GM19238 (cell line): Measurements from ENCODE around the gene APOC3.
"Not testable (repeated sequence)": the region's sequence is repeated elsewhere in the genome, so short reads cannot be mapped to it uniquely, and the experiment has no call there.

ENCODE experiments used
- DNase-seq: peaks from one replicate; pipeline ENCODE4 v3.0.0; 2011; ENCODE audit warnings: low spot score; ENCODE audit not compliant: insufficient read length

The APOC3 gene

DNA sequence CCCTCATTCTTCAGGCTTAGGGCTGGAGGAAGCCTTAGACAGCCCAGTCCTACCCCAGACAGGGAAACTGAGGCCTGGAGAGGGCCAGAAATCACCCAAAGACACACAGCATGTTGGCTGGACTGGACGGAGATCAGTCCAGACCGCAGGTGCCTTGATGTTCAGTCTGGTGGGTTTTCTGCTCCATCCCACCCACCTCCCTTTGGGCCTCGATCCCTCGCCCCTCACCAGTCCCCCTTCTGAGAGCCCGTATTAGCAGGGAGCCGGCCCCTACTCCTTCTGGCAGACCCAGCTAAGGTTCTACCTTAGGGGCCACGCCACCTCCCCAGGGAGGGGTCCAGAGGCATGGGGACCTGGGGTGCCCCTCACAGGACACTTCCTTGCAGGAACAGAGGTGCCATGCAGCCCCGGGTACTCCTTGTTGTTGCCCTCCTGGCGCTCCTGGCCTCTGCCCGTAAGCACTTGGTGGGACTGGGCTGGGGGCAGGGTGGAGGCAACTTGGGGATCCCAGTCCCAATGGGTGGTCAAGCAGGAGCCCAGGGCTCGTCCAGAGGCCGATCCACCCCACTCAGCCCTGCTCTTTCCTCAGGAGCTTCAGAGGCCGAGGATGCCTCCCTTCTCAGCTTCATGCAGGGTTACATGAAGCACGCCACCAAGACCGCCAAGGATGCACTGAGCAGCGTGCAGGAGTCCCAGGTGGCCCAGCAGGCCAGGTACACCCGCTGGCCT, 641 bp downstream of the APOC3 start:
- DNase-seq = no peak

DNA sequence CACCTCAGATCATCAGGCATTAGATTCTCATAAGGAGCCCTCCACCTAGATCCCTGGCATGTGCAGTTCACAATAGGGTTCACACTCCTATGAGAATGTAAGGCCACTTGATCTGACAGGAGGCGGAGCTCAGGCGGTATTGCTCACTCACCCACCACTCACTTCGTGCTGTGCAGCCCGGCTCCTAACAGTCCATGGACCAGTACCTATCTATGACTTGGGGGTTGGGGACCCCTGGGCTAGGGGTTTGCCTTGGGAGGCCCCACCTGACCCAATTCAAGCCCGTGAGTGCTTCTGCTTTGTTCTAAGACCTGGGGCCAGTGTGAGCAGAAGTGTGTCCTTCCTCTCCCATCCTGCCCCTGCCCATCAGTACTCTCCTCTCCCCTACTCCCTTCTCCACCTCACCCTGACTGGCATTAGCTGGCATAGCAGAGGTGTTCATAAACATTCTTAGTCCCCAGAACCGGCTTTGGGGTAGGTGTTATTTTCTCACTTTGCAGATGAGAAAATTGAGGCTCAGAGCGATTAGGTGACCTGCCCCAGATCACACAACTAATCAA, 2.2 kb downstream of the APOC3 start:
- no peak for DNase-seq

DNA sequence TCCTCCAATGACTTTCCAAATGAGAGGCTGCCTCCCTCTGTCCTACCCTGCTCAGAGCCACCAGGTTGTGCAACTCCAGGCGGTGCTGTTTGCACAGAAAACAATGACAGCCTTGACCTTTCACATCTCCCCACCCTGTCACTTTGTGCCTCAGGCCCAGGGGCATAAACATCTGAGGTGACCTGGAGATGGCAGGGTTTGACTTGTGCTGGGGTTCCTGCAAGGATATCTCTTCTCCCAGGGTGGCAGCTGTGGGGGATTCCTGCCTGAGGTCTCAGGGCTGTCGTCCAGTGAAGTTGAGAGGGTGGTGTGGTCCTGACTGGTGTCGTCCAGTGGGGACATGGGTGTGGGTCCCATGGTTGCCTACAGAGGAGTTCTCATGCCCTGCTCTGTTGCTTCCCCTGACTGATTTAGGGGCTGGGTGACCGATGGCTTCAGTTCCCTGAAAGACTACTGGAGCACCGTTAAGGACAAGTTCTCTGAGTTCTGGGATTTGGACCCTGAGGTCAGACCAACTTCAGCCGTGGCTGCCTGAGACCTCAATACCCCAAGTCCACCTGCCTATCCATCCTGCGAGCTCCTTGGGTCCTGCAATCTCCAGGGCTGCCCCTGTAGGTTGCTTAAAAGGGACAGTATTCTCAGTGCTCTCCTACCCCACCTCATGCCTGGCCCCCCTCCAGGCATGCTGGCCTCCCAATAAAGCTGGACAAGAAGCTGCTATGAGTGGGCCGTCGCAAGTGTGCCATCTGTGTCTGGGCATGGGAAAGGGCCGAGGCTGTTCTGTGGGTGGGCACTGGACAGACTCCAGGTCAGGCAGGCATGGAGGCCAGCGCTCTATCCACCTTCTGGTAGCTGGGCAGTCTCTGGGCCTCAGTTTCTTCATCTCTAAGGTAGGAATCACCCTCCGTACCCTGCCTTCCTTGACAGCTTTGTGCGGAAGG, 2.9 kb downstream of the APOC3 start:
- no peak for DNase-seq

DNA sequence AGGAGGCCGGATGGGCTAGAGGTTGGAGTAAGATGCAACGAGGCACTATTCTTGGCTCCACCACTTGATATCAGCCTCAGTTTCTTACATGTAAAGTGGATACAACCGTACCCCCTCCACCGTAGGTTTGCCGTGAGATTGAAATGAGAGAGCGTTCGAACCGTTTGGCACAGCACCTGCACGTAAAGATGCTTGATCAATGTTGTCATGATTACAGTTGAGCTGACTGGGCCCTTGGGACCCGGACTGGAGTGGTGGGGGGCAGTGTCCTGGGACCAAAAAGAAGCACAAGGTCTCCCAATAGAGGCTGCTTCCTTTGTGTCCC, 3.7 kb downstream of the APOC3 start:
- DNase-seq = no peak

DNA sequence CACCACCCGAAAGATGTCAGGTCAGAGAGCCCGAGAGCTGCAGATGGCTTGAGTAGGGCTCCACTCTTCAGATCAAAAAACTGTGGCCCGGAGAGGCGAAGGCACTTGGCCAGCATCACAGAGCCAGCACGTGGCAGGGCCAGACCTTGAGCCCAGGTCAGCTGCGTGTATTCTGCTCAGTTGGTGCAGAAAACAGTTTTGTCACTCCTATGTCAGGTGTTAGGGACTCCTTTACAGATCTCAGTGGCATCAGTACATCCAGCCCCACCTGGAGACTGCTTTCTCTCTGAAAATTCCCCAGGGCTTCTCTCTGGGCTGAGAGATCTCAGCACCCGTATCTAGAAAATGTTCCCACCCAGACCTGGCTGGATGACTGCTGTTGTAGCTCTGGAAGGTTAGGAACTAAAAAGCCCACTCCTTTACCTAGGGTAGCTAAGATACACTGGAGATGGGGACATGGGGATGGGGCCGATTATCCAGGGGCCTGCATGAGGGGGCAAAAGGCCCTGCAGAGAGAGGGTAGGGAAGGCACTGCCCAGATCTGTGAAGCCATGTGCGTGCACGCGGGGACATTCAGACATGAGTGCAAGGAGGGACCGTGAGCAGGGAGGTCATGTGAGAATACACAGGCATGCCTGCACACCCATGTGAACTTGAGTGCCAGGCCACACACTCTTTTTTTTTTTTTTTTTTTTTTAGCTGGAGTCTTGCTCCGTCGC, 4.3 kb downstream of the APOC3 start:
- DNase-seq = no peak

DNA sequence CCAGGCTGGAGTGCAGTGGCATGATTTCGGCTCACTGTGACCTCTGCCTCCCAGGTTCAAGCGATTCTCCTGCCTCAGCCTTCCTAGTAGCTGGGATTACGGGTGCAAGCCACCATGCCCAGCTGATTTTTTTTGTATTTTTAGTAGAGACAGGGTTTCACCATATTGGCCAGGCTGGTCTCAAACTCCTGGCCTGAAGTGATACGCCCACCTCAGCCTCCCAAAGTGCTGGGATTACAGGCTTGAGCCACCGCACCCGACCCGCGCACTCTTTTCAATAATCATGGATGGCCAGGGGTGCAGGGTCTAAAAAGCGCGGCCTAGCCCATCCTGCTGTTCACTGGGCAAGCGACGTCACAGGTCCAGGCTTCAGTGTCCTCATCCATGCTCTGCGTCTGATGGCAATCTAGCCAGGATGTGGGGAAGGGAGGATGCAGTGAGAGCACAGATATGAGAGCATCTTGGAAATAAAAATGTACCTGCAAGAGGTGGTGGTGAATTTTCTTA, 4.9 kb downstream of the APOC3 start:
- not testable (repeated sequence) for DNase-seq

DNA sequence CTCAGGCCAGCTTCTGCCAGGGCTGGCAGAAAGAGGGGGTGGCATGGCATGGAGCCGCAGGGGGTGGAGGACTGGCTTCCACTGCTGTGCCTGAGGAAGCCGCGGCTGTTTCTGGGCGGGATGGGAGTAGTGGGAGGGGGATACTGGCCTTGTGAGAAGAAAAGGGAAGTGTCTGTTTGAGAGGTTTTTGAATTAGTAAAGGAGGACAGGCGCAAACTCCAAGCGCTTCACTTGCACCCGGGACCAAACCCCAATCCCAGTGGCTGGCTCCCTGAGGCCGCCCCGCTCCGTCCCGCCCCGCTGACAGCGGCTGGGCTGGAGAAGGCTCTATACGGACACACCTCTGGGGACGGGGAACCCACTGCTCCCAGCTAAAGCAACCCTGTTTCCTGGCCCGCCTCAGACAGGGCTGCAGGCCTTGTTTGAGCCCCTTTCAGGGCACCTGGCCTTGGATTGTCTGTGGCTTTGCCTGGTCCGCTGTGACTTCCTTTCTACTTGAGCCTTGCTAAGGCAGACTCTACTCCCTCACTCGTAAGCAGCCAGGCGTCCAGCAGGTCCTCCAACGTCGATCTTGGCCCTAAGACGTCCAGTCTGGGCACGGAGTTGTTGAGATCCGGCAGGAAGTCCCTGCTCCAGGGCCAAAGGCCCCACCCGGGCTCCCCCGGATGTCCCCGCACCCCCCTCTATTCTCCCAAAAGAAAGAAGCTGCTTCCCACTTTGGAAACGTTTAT, 5.5 kb downstream of the APOC3 start:
- DNase-seq = no peak

DNA sequence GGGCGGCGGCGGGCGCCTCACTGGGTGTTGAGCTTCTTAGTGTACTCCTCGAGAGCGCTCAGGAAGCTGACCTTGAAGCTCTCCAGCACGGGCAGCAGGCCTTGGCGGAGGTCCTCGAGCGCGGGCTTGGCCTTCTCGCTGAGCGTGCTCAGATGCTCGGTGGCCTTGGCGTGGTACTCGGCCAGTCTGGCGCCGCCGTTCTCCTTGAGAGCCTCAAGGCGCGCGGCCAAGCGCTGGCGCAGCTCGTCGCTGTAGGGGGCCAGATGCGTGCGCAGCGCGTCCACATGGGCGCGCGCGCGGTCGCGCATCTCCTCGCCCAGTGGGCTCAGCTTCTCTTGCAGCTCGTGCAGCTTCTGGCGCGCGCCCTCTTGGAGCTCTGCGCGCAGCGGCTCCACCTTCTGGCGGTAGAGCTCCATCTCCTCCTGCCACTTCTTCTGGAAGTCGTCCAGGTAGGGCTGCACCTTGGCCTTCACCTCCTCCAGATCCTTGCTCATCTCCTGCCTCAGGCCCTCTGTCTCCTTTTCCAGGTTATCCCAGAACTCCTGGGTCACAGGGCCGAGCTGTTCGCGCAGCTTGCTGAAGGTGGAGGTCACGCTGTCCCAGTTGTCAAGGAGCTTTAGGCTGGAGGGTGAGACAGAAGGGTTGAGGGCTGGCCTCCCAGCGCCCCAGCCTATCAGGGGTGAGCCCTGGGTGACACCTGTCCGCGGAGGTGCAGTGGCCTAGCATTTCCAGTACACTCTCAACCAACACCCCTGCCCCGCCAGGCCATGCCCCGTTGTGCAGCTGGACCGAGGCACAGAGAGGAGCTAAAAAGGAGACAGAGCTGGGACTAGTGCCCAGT, 6.3 kb downstream of the APOC3 start:
- peak; percentile 84 for DNase-seq

DNA sequence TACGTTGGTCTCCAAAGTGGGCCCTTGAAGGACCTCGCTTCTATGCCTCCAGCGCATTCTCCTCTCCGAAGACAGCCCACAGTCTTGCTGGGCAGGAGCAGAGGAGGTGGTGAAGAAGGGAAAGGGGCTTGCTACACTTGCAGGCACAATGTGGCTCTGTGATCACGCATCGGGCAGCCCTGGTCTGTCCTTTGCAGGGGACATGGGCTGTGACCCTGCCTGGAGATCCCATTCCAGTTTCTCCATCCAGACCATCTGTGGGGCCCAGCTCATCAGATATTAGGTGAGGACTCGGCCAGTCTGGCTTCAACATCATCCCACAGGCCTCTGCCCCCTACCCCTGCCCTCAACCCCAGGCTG, 6.9 kb downstream of the APOC3 start:
- no peak for DNase-seq

DNA sequence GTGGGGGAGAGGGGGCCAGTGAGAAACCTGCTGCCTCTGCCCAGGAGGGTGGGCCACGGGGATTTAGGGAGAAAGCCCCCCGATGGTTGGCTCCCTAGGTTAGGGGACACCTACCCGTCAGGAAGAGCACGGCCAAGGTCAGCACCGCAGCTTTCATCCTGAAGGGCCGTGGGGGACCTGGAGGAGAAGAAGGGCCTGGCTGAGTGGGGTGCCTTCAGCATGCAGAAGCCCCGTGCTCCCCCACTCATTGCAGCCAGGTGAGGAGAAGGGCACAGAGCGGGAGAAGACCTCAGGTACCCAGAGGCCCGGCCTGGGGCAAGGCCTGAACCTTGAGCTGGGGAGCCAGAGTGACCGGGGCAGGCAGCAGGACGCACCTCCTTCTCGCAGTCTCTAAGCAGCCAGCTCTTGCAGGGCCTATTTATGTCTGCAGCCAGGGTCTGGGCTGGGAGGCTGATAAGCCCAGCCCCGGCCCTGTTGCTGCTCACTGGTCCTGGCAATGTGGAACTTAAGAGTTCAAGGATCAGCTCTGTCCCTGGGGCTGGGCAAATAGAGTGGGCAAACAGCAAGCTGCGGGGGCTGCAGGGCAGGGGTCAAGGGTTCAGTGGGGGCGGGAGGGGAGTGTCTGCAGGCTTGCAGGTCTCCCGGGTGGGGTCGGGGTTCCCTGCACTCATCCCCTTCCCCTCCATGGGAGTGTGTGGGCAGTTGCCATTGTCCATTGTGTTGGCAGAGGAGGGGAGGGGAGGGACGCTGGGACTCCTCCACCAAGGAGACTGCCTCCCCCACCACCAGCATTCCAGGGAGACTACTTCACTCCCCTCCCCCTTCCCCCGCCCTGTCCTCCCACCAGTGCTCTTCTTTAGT, 7.8 kb downstream of the APOC3 start, which contains the start of gene APOA1:
TSS of gene APOA1 (minus strand) at position 392 of the 861 bp plus-strand sequence. CDS start at position 157, 235 bp downstream.
- no peak for DNase-seq

DNA sequence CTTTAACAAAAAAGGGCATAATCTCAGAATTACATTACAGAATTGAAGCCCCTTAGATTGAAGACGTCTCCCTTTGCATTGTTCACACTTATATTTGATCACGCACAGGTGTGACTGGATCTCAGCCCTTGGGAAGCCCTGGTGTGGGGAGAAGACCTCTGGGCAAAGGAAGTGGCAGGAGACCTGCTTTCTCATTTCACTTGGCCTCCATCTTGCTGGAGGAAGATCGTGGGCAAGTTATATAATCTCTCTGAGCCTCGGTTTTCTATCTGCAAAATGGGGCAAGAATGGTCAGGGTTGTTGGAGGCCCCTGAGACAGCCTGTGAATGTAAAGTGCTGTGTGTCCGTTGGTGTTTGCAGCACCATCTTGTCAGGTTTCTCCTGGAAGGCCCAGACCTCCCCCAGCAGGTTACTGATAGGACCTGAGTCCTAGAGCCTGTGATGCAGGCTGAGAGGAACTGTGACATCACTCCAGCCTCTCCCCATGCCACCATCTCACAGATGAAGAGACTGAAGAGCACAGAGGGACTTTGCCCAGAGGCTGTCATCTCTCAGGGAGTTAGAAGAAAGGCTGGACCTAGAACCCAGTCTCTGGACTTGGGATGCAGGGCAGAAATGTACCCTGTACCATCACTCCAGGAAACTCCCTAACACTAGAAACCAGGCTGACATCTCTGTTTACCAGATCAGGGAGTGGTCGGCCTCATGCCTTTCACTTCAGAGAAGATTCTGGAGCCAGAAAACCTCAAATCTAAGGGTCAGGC, 8.8 kb downstream of the APOC3 start:
- no peak for DNase-seq

DNA sequence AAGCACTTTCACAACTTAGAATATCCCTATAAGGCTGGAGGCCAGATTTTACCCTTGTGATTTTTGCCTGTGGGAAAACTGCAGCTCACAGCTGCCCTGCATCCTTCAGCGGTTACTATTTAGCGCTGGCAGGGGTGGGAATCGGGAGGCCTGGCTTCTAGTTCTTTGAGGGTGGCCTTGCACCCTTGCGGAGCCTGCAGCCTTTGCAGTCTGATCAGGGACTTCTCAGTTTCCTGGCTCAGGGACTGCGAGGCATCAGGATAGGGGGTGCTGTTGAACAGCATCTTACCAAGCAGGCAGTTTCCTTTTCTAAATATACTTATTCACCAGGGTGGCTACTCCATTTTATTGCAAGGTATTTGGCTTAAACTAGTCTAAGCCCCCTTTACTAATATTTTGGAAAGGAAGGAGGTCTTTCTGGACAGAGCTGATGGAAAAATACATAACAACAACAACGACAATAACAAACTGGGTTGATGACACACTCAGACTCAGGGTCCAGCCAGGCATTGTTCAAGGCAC, 10.6 kb downstream of the APOC3 start:
- DNase-seq = no peak

DNA sequence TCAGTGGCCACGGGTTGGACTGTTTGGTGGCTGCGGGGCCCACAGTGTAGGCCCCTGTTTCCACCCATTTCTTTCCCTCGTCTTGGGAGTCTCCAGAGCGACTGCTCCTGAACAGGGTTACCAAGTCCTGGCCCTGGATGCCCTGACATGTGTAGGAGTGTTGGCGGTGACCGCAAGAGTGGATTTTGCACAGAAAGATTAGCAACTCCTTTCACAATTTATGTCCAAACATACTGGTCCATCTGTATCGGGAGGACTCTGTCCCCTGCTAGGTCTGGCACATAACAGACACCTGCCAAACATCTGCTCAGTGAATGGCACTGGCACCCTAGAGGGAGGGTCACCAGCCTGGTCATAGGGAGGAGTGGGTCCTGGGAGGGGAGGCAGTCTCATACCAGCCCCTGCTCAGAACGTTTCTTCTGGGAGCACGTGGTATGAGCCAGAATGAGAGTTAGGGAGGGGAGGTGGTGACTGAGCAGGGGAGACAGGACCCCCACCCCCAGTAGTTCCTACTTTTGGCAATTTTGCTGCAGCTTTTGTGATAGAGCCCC, 11.1 kb downstream of the APOC3 start:
- DNase-seq = no peak

DNA sequence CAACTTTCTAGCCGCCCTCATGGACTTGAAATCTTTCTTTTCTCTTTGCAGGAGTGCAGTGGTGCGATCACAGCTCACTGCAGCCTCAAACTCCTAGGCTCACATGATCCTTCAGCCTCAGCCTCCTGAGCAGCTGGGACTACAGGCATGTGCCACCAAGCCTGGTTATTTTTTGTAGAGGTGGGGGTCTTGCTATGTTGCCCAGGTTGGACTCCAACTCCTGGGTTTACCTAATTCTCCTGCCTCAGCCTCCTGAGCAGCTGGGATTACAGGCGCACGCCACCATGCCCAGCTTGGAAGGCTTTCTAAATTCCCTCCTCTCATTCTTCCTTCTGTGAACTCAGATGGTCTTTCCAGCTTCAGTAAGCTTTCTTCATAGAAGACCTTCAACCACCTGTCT, 12.4 kb downstream of the APOC3 start:
- no peak for DNase-seq

DNA sequence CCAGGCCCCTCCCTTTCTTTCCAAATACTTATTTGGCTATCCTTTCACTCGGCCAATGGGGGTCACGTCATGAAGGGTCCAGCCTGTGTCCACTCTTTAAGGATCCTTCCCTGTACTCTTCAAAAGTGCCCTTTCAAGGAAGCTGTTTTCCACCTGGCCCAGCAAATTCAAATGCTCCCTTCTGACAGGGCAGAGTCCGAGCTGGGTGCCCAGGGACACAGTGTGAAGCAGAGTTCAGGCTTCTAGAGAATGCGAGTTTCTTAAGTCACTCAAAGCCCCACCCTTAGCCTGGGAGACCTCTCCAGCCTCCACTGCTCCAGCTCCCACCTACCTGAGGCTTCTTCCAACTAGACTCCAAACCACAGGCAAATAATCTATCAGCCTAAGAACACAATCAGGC, 13.2 kb downstream of the APOC3 start:
- DNase-seq = no peak

DNA sequence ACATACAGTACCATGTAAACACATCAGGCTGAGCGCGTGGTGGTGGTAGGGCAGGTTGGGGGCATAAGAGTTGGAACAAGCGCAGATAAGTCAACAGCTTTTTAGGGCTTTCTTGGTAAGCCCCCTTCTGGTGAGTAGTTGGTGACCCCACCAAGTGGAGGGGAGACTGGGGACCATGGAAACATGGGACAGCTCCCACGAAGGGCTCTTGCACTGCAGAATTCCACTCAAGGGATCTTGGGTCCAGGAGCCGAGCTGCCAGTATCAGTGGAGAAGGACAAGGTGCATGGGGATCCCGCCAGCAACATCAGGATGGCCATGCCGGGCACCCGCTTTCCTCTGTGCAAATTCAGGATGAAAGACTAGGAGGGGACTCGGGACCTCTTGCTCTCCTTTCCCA, 14.0 kb downstream of the APOC3 start:
- no peak for DNase-seq

DNA sequence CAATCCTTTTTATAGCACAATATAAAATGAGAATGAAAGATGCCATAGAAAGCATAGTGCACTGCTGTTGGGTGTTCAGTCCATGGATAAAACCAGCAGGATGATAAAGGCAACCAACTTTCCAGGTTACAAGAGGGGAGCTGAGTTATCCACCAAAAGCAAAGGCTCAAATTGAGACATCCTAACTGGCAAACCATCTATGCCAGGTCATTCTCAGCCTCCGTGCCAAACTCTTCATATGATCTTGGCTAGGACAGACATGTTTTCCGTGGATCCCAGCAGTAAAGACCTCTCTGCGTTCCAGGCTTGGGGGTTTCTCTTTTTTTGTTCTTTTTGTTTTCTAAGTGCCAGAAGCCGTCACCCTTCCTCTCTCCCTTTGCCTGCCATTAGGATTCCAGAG, 15.0 kb downstream of the APOC3 start:
- DNase-seq = no peak

DNA sequence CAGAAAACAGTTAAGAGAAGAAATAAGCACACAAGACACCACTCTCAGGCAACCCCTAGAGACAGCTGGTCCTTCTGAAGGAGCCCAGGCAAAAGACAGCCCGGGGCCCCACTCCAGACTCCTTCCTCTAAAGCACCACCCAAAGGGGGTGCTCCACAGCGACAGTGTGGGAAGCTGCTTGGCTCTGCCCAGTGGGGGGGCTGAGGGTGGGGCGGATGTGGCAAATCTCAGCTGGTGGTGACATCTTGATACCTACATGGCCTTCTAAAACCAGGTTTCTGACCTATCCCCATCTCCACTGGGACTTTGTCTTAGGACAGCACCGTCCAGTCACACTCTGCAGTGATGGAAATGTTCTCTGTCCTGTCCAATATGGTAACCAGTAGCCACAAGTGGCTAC, 17.9 kb downstream of the APOC3 start:
- DNase-seq = no peak
